Erythroblast (primary cell): ENCODE results near the gene RCAN1.
"Not testable (repeated sequence)": the region's sequence is repeated elsewhere in the genome, so short reads cannot be mapped to it uniquely, and the experiment has no call there.

Experiments used
- DNase-seq, 2 experiments: peaks; one replicate each; lab custom pipeline; 2025; lab: John Stamatoyannopoulos, UW
- GATA1 ChIP-seq: IDR thresholded peaks from 2 replicates; pipeline ENCODE4 v1.6.1; 2011; ENCODE audit warnings: low read depth, mild to moderate bottlenecking, control low read depth, low read length, moderate library complexity
- POLR2A ChIP-seq: IDR thresholded peaks from 2 replicates; pipeline ENCODE4 v1.6.1; 2011; ENCODE audit warnings: mild to moderate bottlenecking, low read length

RCAN1 gene

GRCh38 chr21:34502480-34503106 is 112.3 kb downstream of the RCAN1 start:
- no peak for DNase-seq
- TF ChIP-seq GATA1, result no peak
- TF ChIP-seq POLR2A, result no peak

GRCh38 chr21:34501716-34502115 is 113.2 kb downstream of the RCAN1 start:
- TF ChIP-seq GATA1, result no peak
- TF ChIP-seq POLR2A, result no peak
- DNase-seq, result no peak

- no peak for DNase-seq
- TF ChIP-seq GATA1, result no peak
- TF ChIP-seq POLR2A, result no peak
Measured at GRCh38 chr21:34500191-34500590, 114.7 kb downstream of the RCAN1 start.

- TF ChIP-seq POLR2A, result no peak
- no peak for TF ChIP-seq GATA1
- DNase-seq, result no peak
Measured at GRCh38 chr21:34499116-34499515, 115.8 kb downstream of the RCAN1 start.

GRCh38 chr21:34498623-34499022 is 116.3 kb downstream of the RCAN1 start:
- no peak for DNase-seq
- no peak for TF ChIP-seq POLR2A
- TF ChIP-seq GATA1, result no peak

- DNase-seq, result not testable (repeated sequence)
Measured at GRCh38 chr21:34483854-34484253, 131.1 kb downstream of the RCAN1 start.

GRCh38 chr21:34483435-34483834 is 131.5 kb downstream of the RCAN1 start:
- DNase-seq, result not testable (repeated sequence)

GRCh38 chr21:34467333-34467732 is 147.6 kb downstream of the RCAN1 start:
- DNase-seq, result not testable (repeated sequence)
